Stomach (tissue), 4 donors: ENCODE results near the gene MED13L.

Experiments
- POLR2A ChIP-seq, 4 donors: fragments of 450-650 bp; IDR thresholded peaks; one replicate each; pipeline ENCODE4 v1.6.1; 2016; ENCODE audit warnings: antibody characterized with exemption in 4 of 4, control low read depth in 2 of 4, mild to moderate bottlenecking in 1 of 4, moderate library complexity in 1 of 4
- TF ChIP-seq, protein P1 (sequence below), 7 experiments: fragments of 450-650 bp in 4 of 7; fragments of 200-600 bp in 3 of 7; sonication (generic) in 3 of 7; IDR thresholded peaks; one replicate each; pipeline ENCODE4 v1.5.1; 2016 to 2019; ENCODE audit warnings: antibody characterized with exemption in 7 of 7, control low read depth in 2 of 7, mild to moderate bottlenecking in 1 of 7

DNA sequence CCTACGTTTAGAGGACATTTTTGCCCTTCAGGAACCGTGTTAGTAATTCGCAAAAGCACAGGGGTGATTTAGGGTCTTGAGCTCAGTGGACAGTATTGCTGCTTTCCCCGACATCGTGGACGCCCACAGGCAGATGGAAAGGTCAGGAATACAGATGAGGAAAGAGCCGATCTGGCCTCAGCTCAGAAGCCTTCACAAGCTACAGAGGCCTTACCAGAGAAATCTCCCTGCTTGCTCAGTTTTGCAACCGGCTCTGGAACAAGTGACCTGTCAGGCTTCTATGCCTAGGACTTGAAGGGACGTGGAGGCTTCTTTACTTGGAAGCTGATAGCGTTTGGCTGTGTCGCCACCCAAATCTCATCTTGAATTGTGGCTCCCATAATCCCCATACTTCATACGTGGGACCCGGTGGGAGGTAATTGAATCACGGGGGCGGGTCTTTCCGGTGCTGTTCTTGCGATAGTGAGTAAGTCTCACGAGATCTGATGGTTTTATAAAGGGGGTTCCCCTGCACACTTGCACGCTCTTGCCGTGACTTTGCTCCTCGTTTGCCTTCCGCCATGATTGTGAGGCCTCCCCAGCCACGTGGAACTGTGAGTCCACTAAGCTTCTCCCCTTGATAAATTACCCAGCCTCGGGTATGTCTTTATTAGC is 332.5 kb downstream of the MED13L start:
- TF ChIP-seq POLR2A (IDR thresholded peaks at IDR 0.05), result no peak
- TF ChIP-seq, protein P1, sequence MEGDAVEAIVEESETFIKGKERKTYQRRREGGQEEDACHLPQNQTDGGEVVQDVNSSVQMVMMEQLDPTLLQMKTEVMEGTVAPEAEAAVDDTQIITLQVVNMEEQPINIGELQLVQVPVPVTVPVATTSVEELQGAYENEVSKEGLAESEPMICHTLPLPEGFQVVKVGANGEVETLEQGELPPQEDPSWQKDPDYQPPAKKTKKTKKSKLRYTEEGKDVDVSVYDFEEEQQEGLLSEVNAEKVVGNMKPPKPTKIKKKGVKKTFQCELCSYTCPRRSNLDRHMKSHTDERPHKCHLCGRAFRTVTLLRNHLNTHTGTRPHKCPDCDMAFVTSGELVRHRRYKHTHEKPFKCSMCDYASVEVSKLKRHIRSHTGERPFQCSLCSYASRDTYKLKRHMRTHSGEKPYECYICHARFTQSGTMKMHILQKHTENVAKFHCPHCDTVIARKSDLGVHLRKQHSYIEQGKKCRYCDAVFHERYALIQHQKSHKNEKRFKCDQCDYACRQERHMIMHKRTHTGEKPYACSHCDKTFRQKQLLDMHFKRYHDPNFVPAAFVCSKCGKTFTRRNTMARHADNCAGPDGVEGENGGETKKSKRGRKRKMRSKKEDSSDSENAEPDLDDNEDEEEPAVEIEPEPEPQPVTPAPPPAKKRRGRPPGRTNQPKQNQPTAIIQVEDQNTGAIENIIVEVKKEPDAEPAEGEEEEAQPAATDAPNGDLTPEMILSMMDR (IDR thresholded peaks at IDR 0.05), result no peak
